Keratinocyte (primary cell): Measurements from ENCODE around the gene MRPS10. TPM values are rescaled to one million over a fixed set of nuclear protein-coding genes. Genes with fewer than 3 reads are reported as not detected.
A peak's percentile ranks its signal among the peaks of the same experiment; 100 is the strongest.

ENCODE experiments used
- DNase-seq: peaks from one replicate; pipeline ENCODE4 v3.0.0-alpha.2; 2011; ENCODE audit warnings: low read depth, missing footprints, low spot score
- FAIRE-seq: peaks from 2 replicates; lab custom pipeline; 2011; peaks lifted over from hg19 to GRCh38; lab: Jason Lieb, UNC
- H2AFZ ChIP-seq: 2 replicates; pipeline ENCODE4 v1.6.0; 2012; ENCODE audit warnings: low read length, control low read depth, inconsistent platforms; ENCODE audit not compliant: control insufficient read depth
- H3K27ac ChIP-seq: 2 replicates; pipeline ENCODE4 v1.5.1; 2011; ENCODE audit warnings: low read length; ENCODE audit not compliant: control insufficient read depth, insufficient read depth
- H3K27me3 ChIP-seq: 3 replicates; pipeline ENCODE4 v1.6.0; 2011; ENCODE audit warnings: low read length; ENCODE audit not compliant: control insufficient read depth, insufficient read depth; ENCODE audit errors: extremely low read depth
- H3K36me3 ChIP-seq, 2 experiments: 2 replicates in 1 of 2; 3 replicates in 1 of 2; pipeline ENCODE4 v1.5.1; 2011; ENCODE audit warnings: low read length in 2 of 2, mild to moderate bottlenecking in 1 of 2; ENCODE audit not compliant: control insufficient read depth in 2 of 2, insufficient read depth in 2 of 2; ENCODE audit errors: extremely low read depth in 1 of 2
- H3K4me1 ChIP-seq: 3 replicates; pipeline ENCODE4 v1.5.1; 2011; ENCODE audit warnings: low read length; ENCODE audit not compliant: control insufficient read depth, insufficient read depth; ENCODE audit errors: extremely low read depth
- H3K4me2 ChIP-seq: 3 replicates; pipeline ENCODE4 v1.6.0; 2011; ENCODE audit warnings: low read depth, low read length; ENCODE audit not compliant: control insufficient read depth, insufficient read depth; ENCODE audit errors: extremely low read depth
- H3K4me3 ChIP-seq, 3 experiments: fragments of 200-600 bp in 1 of 3; sonication (generic) in 1 of 3; 2 replicates in 2 of 3; 3 replicates in 1 of 3; pipeline ENCODE4 v1.5.1; 2011 to 2016; ENCODE audit warnings: low read length in 3 of 3, mild to moderate bottlenecking in 3 of 3, control low read depth in 2 of 3, inconsistent platforms in 1 of 3, low read depth in 1 of 3, mixed read lengths in 1 of 3, mixed run types in 1 of 3, moderate library complexity in 1 of 3; ENCODE audit not compliant: control insufficient read depth in 2 of 3, insufficient read depth in 2 of 3; ENCODE audit errors: extremely low read depth in 1 of 3
- H3K79me2 ChIP-seq: 2 replicates; pipeline ENCODE4 v1.6.0; 2012; ENCODE audit warnings: low read length; ENCODE audit not compliant: control insufficient read depth, insufficient read depth
- H3K9ac ChIP-seq: 3 replicates; pipeline ENCODE4 v1.6.0; 2011; ENCODE audit warnings: low read length; ENCODE audit not compliant: control insufficient read depth, insufficient read depth; ENCODE audit errors: extremely low read depth
- H3K9me1 ChIP-seq: 3 replicates; pipeline ENCODE4 v1.6.0; 2011; ENCODE audit warnings: low read length; ENCODE audit not compliant: control insufficient read depth, insufficient read depth; ENCODE audit errors: extremely low read depth
- H3K9me3 ChIP-seq: 2 replicates; pipeline ENCODE4 v1.5.1; 2012; ENCODE audit warnings: low read depth, low read length; ENCODE audit not compliant: control insufficient read depth
- H4K20me1 ChIP-seq: 3 replicates; pipeline ENCODE4 v1.6.0; 2011; ENCODE audit warnings: low read length; ENCODE audit not compliant: control insufficient read depth, insufficient read depth; ENCODE audit errors: extremely low read depth
- CTCF ChIP-seq, 3 experiments: IDR thresholded peaks in 1 of 3; conservative IDR thresholded peaks in 1 of 3; optimal IDR thresholded peaks in 1 of 3; 2 replicates in 2 of 3; 3 replicates in 1 of 3; pipeline versions ENCODE3 to v1.5.1; 2011; ENCODE audit warnings: low read length in 3 of 3, mild to moderate bottlenecking in 3 of 3, moderate library complexity in 2 of 3, control low read depth in 1 of 3, inconsistent platforms in 1 of 3; ENCODE audit not compliant: insufficient read depth in 2 of 3; ENCODE audit errors: extremely low read depth in 1 of 3
- EZH2 ChIP-seq: IDR thresholded peaks from one replicate; pipeline ENCODE4 v1.6.1; 2012; ENCODE audit warnings: inconsistent platforms, mild to moderate bottlenecking, low read length, moderate library complexity
- dilution Hi-C: fragments of 300-500 bp; cut with MboI; formaldehyde crosslinking; loops from one replicate; pipeline ENCODE4 v1.7.0; 2020; ENCODE audit warnings: low sequenced_read_pairs; ENCODE audit not compliant: extremely low pct_ligation_motif_present
- polyA plus RNA-seq, 5 experiments: library from polyadenylated mRNA; depleted of rRNA in 3 of 5; stranded (reverse) in 3 of 5; stranded (forward) in 1 of 5; unstranded in 1 of 5; fragments of >200 nt; gene quantifications; 1 replicate in 1 of 5; 2 replicates in 3 of 5; 3 replicates in 1 of 5; pipeline versions ENCODE4 v1.2.1 to v1.2.3, GENCODE V29; 2011 to 2012; ENCODE audit warnings: missing spikeins in 2 of 5, low read depth in 1 of 5, low replicate concordance in 1 of 5

The MRPS10 gene
- polyA plus RNA-seq, 1 donor (not counting 4 experiments of a cell fraction or from before 2014, with no cell fraction given): 80.1 TPM

GRCh38 chr6:42249279-42249678 is 31.6 kb upstream of the MRPS10 start:
- peak overlapping the region; percentile 35 for H2AFZ ChIP-seq
- FAIRE-seq: peak; percentile 95
- H3K4me2 ChIP-seq: peak overlapping the region; percentile 70

GRCh38 chr6:42243046-42243445 is 25.4 kb upstream of the MRPS10 start:
- Histone ChIP-seq H3K4me1 (peaks cover 25% of the 10 kb centered on the region), H3K4me2 (no peak overlapping the region), H2AFZ (no peak overlapping the region), H3K79me2 (no peaks in the 10 kb centered on the region), H3K9me3 (no peaks in the 10 kb centered on the region), H4K20me1 (no peaks in the 10 kb centered on the region), H3K36me3 (peaks cover 10 to 11% of the 10 kb centered on the region in 2 experiments), H3K27me3 (no peaks in the 10 kb centered on the region), H3K9me1 (no peaks in the 10 kb centered on the region), H3K27ac (no peak overlapping the region), H3K9ac (no peak overlapping the region), H3K4me3 (no peak overlapping the region)
- dilution Hi-C loops: no loop called here
- DNase-seq: no peak
- no peak for TF ChIP-seq EZH2
- TF ChIP-seq CTCF (optimal IDR thresholded peaks at IDR 0.05 in 1 of 3, IDR thresholded peaks at IDR 0.05 in 1 of 3, conservative IDR thresholded peaks at IDR 0.05 in 1 of 3; ENCODE audit: extremely low read depth in 1 of 3, insufficient read depth in 2 of 3, low read length in 3 of 3): no peak
- no peak for FAIRE-seq

More at GRCh38 chr6:42249279-42249678, 31.6 kb upstream of the MRPS10 start:
- no peaks in the 10 kb centered on the region for H4K20me1 ChIP-seq
- dilution Hi-C loops: no loop called here
- H3K9me3 ChIP-seq: no peaks in the 10 kb centered on the region
- H3K27me3 ChIP-seq: no peaks in the 10 kb centered on the region
- TF ChIP-seq CTCF (optimal IDR thresholded peaks at IDR 0.05 in 1 of 3, IDR thresholded peaks at IDR 0.05 in 1 of 3, conservative IDR thresholded peaks at IDR 0.05 in 1 of 3; ENCODE audit: extremely low read depth in 1 of 3, insufficient read depth in 2 of 3, low read length in 3 of 3): no peak
- no peak for TF ChIP-seq EZH2
- peak overlapping the region; percentile 54 for H3K27ac ChIP-seq
- peak; percentile 28 for DNase-seq
- H3K36me3 ChIP-seq: peaks cover 5 to 9% of the 10 kb centered on the region in 2 experiments
- no peak overlapping the region for H3K9ac ChIP-seq
- H3K4me1 ChIP-seq: peaks cover 23% of the 10 kb centered on the region
- no peaks in the 10 kb centered on the region for H3K9me1 ChIP-seq
- no peaks in the 10 kb centered on the region for H3K79me2 ChIP-seq
- H3K4me3 ChIP-seq: peak overlapping the region in 1 of 3 experiments; percentile 19
